Activated CD8-positive, alpha-beta memory T cell treated with anti-CD3 and anti-CD28 coated beads, Interleukin-2, amount 50 U/mL, for 24 hours (primary cell): ENCODE measurements around the gene PALLD.
"Not testable (repeated sequence)": the region's sequence is repeated elsewhere in the genome, so short reads cannot be mapped to it uniquely, and the experiment has no call there.

Source experiments
- DNase-seq: peaks from one replicate; pipeline ENCODE4 v3.0.0-alpha.2; 2020; ENCODE audit errors: extremely low read depth

PALLD gene

GRCh38 chr4:168796362-168797106, 299.7 kb downstream of the PALLD start:
- DNase-seq, result no peak

DNA sequence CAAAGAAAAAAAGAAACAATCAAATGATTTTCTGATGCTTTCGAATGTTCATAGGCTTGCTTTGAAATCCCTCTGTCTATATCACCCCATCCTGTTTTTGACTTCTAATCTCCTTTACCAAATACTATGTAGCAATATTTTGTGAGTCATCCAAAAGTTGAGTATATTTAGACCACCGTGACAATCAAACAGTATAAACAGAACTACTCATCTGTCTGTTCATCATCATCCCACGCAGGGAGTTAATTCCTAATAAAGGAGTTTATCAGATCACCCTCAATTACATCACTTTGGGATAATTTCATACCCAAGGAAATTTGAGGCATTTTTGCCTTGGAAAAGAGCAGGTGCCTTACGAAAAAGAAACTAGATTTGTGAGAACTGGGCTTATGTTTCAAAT, 300.3 kb downstream of the PALLD start:
- DNase-seq, result no peak

DNA sequence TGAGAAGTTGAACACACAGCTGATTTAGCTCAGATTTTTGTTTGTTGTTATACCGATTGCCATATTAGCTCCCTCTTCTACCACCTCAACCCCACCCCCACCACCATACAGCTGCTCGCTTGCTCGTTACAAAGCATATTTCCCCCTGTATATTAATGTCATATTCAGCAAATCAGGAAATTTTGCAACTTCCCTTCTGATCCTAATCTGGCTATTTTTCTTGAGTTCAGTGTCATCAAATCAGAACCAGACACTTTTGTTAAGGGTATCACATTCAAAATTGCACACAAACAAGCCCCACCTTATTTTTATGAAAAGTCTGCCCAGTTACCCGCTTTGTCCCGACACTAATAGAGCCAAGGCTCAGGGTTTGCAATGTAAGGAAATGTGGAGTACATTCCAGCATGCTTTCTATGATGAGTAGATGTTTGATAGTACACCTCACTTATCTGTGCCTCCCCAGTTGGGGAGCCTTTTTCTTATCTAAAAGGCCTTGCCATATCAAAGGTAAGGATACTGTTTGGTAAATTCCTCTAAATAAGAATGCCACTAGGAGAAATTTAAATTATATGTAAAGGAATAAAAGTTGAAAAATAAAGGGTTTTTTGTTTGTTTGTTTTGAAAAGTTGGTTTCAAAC, 301.0 kb downstream of the PALLD start:
- no peak for DNase-seq

DNA sequence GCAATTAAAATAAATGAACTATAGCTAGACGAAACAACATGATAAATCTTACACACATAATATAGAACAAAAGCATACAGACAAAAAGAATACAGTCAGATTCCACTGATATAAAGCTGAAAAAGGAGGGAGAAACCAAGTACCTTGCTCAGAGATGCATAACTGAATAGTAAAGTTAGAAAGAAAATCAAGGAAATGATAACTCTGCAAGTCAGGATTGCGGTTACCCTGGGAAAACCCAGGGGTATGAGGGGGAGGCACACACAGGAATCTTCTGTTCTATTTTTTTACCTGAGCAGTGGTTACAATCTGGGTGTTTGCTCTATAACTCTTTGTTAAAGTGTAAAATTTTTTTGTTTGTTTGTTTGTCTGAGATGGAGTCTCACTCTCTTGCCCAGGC, 304.1 kb downstream of the PALLD start:
- no peak for DNase-seq

GRCh38 chr4:168802222-168802621, 305.4 kb downstream of the PALLD start:
- DNase-seq, result no peak

DNA sequence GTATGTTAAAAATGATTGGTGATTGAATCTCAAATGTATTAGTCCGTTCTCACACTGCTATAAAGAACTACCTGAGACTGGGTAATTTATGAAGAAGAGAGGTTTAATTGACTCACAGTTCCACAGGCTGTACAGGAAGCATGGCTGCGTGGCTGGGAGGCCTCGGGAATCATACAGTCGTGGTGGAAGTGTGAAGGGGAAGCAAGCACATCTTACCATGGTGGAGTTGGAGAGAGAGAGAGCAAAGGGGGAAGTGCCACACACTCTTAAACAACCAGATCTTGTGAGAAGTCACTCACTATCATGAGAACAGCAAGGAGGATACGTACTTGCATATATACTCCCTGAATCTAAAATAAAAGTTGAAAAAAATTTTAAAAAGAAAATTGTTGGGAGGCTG, 306.2 kb downstream of the PALLD start:
- DNase-seq, result not testable (repeated sequence)

DNA sequence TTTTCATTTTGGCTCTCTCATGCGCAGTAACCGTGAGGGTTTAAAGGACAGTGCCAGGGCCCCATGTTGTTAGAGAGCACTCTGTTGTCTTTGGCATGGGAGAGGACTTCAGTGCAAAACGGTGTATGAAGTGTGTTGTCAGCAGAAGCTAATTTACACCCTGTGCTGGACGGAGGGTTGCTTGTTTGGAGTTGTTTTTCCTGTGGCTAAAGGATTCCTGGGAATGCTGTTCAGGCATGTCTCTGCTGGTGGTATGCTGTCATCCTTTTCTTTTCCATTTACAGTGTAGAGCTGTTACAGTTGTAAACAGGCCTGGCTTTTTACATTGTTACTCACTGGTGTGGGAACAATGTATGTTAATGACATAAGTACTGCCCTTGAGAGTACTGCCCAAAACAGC, 306.9 kb downstream of the PALLD start:
- DNase-seq, result no peak

GRCh38 chr4:168804146-168804545, 307.3 kb downstream of the PALLD start:
- no peak for DNase-seq

- DNase-seq, result no peak
Observed at GRCh38 chr4:168805341-168805740, 308.5 kb downstream of the PALLD start.

- not testable (repeated sequence) for DNase-seq
Observed at GRCh38 chr4:168806247-168806646, 309.4 kb downstream of the PALLD start.

DNA sequence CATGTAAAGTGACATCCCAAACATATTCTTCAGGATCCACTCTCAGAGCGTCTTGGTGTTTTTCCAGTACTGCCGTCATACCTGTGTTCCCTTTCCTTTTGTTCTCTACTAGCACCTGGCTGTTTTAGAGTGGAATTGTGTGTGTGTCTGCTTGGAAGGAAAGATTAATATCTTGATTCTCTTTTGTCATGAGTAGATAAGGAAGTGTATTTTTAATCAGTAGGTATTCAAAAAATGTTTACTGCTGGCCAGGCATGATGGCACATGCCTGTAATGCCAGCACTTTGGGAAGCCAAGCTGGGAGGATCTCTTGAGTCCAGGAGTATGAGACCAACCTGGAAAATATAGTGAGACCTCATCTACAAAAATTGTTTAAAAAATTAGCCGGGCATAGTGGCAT, 314.4 kb downstream of the PALLD start:
- no peak for DNase-seq

DNA sequence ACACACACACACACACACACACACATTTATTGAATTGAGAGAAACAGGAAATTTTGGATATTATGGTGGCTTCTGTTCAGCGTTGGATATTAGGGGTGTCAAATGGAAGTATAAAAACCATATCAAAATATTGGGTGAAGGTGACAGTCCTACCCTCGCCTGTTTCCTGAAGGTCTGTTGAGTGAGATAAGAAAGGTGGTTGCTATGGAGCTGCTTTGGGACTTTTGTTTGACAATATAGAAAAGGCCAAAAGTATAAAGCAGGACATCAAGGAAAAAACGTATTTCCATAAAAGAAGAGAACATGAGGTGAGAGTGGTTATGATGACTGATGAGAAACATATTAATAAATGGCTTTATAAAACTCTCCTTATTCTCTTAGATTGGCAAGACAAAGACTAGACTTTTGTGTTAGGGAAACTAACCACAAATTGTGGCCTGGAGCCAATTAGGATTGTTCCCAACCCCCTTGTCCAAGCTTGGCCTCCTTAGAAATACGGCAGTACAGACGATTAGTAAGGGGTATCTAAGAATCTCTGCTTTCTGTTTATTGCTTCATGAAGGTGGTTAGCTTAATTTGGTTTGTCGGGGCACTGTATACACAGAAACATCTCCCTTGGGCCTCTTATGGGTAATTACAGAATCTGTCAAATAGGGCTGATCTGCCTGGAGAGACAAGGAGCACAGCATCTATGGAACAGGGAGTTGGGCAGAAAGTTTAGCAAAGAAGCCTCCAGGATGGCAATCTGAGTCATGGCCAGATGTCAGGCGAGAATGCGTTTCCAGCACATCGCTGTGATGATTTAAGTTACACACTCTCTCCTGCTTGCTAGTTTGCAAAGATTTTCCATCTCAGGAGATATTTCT, 315.2 kb downstream of the PALLD start:
- no peak for DNase-seq

GRCh38 chr4:168812806-168813205, 316.0 kb downstream of the PALLD start:
- DNase-seq, result no peak

GRCh38 chr4:168813890-168814289, 317.0 kb downstream of the PALLD start:
- DNase-seq, result no peak

- no peak for DNase-seq
Observed at GRCh38 chr4:168815379-168816345, 318.8 kb downstream of the PALLD start.

DNA sequence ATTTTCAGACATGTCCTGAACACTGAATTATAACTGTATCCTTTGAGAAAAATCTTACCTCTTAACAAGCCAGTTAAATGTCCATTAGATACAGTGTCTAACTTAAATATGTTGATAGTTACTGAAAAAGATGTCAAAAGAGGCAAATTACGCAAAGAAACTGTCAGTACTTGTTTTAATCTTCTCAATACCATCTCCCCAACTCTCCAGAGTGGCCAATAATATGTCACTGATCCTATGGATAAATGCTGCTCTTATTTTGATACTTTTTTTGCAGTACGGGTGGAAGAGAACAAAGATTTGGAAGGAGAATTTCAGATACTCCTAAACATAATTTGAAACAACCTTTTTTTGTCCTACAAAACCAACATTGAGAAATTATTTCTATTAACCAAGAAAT, 320.5 kb downstream of the PALLD start:
- no peak for DNase-seq

- DNase-seq, result no peak
Observed at GRCh38 chr4:168822481-168822880, 325.6 kb downstream of the PALLD start.

DNA sequence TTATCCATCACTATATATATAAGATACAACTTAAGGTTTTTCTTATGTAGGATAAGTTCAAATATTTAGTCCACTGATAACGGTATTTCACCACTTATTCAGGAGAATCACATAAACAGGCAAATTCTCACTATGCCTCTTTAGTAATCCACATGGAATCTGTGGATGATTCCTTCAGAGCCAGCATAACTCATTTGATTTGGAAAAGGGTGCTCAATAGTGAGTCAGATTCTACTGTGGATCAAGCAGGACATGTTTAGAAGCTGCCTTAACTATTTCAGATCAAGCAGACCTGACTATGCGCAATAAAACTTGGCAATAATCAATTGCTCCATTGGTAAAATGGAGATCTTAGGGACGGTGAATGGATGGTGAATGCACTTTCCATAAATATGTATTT, 329.1 kb downstream of the PALLD start:
- DNase-seq, result no peak

GRCh38 chr4:168826620-168827019, 329.8 kb downstream of the PALLD start:
- no peak for DNase-seq

- DNase-seq, result no peak
Observed at GRCh38 chr4:168830777-168831512, 334.1 kb downstream of the PALLD start.

DNA sequence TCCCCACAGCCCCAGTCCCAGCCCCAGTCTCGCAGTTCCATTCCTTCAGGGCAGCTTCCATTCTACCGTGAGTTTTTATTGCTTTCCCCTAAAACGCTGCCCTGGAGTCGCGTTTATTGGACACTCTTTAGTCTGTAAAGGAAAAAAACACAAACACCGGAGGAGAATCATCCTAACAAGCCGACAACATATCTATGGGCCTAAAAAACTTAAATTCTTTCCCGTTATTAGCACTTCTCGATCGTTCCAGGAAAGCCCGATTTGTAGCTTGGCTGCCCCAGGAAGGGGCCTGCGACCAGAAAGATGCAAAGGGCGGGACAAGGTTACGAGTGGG, 334.7 kb downstream of the PALLD start:
- DNase-seq, result no peak
